NB4 (cell line): ENCODE measurements around the gene PIGZ.

Experiments
- DNase-seq: peaks from one replicate; pipeline ENCODE4 v3.0.0; 2010; ENCODE audit warnings: low read depth
- H3K4me3 ChIP-seq: one replicate; pipeline ENCODE4 v1.5.1; 2011; ENCODE audit warnings: mild to moderate bottlenecking, low read depth, low read length, moderate library complexity
- MYC ChIP-seq: IDR thresholded peaks from 2 replicates; pipeline ENCODE4 v1.6.1; 2011; ENCODE audit warnings: low read depth, low read length
- POLR2A ChIP-seq: IDR thresholded peaks from 2 replicates; pipeline ENCODE4 v1.6.1; 2011; ENCODE audit warnings: mild to moderate bottlenecking; ENCODE audit not compliant: insufficient read length; ENCODE audit errors: extremely low read depth
- TF ChIP-seq, protein P1 (sequence below): IDR thresholded peaks from 2 replicates; pipeline ENCODE4 v1.6.1; 2011; ENCODE audit warnings: low read depth, low read length
- TF ChIP-seq, protein P2 (sequence below): IDR thresholded peaks from one replicate; pipeline ENCODE4 v1.5.1; 2012; ENCODE audit warnings: low read depth, low read length

The PIGZ gene

DNA sequence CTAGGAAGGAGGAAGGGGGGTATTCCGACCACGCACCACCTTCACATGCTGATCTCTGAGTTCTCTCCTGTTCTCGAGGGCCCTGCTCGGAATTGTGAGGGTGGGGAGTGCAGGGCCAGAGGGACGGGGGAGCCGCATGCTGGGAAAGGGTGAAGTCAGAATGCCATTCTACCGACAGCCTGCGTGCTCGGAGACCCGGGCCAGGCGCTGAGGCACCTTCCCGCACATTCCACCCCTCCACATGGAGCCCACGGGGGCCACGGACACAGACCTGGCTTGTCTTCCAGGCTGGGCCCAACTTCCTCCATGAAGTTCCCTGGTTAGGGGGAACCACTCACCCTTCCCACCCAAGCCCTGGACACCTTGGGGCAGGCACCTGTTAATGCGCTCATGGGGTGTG is 28.7 kb upstream of the PIGZ start:
- no peak for TF ChIP-seq MYC
- TF ChIP-seq, protein P1, sequence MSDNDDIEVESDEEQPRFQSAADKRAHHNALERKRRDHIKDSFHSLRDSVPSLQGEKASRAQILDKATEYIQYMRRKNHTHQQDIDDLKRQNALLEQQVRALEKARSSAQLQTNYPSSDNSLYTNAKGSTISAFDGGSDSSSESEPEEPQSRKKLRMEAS = no peak
- TF ChIP-seq, protein P2, sequence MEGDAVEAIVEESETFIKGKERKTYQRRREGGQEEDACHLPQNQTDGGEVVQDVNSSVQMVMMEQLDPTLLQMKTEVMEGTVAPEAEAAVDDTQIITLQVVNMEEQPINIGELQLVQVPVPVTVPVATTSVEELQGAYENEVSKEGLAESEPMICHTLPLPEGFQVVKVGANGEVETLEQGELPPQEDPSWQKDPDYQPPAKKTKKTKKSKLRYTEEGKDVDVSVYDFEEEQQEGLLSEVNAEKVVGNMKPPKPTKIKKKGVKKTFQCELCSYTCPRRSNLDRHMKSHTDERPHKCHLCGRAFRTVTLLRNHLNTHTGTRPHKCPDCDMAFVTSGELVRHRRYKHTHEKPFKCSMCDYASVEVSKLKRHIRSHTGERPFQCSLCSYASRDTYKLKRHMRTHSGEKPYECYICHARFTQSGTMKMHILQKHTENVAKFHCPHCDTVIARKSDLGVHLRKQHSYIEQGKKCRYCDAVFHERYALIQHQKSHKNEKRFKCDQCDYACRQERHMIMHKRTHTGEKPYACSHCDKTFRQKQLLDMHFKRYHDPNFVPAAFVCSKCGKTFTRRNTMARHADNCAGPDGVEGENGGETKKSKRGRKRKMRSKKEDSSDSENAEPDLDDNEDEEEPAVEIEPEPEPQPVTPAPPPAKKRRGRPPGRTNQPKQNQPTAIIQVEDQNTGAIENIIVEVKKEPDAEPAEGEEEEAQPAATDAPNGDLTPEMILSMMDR = no peak
- TF ChIP-seq POLR2A = no peak
- DNase-seq = no peak
- H3K4me3 ChIP-seq = no peak overlapping the region

DNA sequence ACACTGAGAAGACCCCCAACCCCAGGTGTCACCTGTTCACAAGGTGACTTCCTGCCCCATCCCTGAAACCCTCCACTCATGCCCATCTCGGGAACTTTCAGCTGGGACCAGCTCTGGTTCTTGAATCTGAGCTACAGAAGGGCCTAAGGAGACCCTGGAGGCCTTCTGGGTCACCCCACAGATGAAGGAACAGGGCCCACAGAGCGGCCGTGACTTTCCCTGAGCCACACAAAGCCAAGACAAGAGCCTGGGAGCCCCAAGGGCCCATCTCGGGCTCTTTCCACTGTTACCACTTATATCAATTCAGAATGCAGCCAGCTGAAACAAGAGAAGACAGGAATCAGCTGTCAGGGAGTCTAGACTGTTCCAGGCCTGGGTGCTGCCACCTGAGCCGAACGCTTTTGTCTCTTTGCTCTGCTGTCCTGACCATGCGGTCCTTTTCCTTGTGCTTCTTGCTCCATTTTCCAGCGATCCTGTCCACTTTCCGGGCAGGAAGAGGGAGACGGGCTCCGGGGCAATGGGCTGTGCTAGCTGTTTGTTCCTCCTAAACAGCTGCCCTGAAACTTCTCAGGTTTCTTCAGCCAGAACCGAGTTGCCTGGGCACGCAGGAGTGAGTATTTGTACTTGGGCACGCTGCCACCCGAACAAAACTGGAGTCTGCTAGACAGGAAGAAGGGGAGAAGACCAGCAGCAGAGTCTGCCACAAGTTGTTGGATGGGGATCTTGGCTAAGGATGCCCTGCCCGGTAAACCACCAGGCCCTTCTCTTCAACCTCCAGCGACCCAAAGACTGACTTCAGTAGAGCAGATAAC is 28.0 kb upstream of the PIGZ start:
- TF ChIP-seq, protein P1 = no peak
- no peak for TF ChIP-seq POLR2A
- no peak for DNase-seq
- no peak overlapping the region for H3K4me3 ChIP-seq

DNA sequence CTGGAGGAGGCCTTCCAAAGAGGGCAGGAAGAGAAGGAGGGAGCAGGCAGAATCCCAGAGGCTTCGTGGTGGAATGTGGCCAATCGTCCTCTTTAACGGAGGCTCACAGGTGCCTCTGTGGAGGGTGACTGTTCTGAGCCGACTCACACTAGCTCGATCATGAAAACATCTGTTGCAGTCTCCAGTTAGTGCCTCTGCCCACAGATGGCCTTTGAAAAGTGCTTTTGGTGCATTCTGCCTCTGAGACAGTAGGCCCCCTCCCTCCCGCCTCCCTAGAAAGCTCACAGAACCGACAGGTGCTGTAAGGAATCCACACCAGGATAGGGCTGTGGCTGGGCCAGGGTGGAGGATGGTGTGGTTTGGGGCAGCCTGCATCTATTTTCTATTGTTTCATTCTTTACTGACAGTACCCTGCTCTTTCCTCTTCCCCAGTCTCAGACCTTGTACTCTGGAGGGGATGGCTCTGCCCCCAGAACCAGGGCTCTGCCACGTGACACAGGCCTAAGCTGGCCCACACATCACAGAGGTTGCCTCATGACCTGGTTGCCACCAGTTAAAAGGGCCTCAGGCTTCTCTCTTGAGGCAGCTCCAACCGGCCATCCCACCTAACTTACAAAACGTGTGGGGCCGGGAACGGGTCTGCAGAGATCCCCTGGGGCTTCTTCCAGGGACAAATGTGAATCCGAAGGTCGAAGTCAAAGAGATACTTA is 27.2 kb upstream of the PIGZ start:
- no peak overlapping the region for H3K4me3 ChIP-seq
- no peak for DNase-seq
- TF ChIP-seq MYC (no peak), POLR2A (no peak)
- TF ChIP-seq, protein P2 = no peak
- TF ChIP-seq, protein P1 = no peak

DNA sequence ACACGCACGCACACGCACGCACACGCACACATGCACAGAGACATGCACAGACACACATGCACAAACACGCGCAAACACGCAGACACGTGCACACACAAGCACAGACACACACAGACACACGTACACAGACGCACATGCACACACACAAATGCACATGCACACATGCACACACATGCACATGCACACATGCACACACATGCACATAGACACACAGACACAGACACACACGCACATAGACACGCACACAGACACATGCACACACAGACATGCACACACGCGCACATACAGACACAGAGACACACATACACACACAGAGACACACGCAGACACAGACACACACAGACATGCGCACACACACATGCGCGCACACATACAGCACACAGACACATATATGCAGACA is 26.4 kb upstream of the PIGZ start:
- DNase-seq = no peak
- H3K4me3 ChIP-seq = no peak overlapping the region
- TF ChIP-seq POLR2A = no peak
- TF ChIP-seq MYC = no peak
- TF ChIP-seq, protein P2 = no peak
- TF ChIP-seq, protein P1 = no peak

DNA sequence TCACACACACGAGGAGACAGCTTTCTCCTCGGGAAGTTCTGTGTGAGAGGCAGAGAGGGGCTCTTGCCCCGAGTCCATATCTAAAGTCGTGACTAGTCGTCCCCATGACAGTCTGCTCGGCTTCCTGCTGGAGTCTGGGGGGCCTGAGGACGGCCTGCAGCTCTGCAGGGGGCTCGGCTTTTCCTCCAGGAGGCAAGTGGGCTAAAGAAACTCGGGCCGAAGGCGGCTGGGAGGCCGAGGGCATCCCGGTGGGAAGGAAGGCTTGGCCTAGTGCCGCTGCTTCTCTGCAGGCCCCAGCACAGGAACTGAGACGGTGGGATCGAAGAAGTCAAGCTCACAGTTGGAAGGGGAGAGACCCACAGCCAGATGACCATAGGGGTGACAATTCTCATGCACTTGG is 25.4 kb upstream of the PIGZ start:
- TF ChIP-seq MYC (no peak), POLR2A (no peak)
- TF ChIP-seq, protein P2 = no peak
- TF ChIP-seq, protein P1 = no peak
- DNase-seq = no peak
- H3K4me3 ChIP-seq = no peak overlapping the region
